Measurements from ENCODE around the gene CYB561A3.

DNA sequence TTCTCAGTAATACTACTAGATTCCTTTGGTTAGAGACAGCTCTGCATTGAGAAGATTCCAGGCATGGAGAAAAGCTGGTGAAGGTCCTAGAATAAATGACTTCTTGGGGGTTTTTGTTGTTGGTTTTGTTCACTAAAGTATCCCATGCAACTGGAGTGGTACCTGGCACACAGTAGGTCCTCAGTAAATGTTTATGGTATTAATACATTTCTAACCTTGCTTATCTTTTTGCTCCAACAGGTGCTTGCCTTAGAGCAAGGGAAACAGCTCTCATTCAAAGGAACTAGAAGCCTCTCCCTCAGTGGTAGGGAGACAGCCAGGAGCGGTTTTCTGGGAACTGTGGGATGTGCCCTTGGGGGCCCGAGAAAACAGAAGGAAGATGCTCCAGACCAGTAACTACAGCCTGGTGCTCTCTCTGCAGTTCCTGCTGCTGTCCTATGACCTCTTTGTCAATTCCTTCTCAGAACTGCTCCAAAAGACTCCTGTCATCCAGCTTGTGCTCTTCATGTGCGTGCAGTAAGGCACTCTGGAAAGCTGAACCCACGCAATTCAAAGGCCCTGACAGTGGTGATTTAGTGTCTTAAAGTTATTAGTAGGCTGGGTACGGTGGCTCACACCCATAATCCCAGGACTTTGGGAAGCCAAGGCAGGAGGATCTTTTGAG lies 2.5 kb upstream of the CYB561A3 start:
- TF ChIP-seq EZH2 (IDR thresholded peaks at IDR 0.05) (no peak), POLR2AphosphoS5 (IDR thresholded peaks at IDR 0.05; ENCODE audit: borderline replicate concordance, low read depth, low read length) (no peak)
